GM21367 (cell line): Measurements from ENCODE around the gene ACSM2B.
"Not testable (repeated sequence)": the region's sequence is repeated elsewhere in the genome, so short reads cannot be mapped to it uniquely, and the experiment has no call there.

ENCODE experiments used
- ATAC-seq: cut with Tn5 transposase; IDR thresholded peaks from one replicate; pipeline ENCODE4 v1.9.1; 2021; ENCODE audit not compliant: unreplicated experiment

Gene ACSM2B

GRCh38 chr16:20538687-20539086, 37.5 kb downstream of the ACSM2B start:
- ATAC-seq = no peak

GRCh38 chr16:20538181-20538580, 38.0 kb downstream of the ACSM2B start:
- ATAC-seq = no peak

DNA sequence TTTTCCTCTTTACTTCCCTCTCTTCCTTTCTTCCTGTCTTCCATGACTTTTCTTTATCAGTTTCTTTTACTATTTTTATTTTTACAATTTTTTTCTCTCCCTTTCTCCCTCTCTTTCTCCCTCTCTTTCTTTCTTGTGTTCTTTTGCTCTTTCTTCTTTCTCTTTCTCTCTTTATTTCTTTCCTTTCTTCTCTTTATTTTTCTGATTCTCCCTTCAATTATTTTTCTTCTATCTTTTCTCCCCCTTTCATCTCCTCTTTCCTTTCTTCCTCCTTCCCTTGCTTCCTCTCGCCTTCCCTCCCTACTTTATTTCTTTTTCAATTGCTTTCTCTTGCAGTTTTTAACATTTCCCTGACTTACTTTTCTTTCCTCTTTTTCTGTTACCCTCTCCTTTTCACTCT, 39.5 kb downstream of the ACSM2B start:
- not testable (repeated sequence) for ATAC-seq

GRCh38 chr16:20532284-20532792, 43.8 kb downstream of the ACSM2B start:
- not testable (repeated sequence) for ATAC-seq

DNA sequence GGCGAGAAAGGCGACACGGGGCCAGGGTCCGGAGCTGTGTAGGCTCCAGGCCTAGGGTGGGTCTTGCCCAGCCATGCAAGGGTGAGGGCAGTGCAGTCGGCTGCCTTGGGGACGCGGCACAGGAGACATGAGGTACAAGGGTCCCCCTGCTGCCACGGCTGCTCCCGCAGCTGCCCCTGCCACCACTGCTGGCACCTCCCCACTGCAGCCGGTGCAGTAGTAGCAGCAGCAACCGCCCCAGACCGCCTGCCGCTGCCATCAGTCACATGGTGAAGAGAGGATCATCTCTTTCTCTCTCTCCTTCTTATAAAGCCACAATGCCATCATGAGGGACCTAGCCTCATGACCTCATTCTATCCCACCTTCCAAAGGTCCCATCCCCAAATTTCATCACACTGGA, 44.4 kb downstream of the ACSM2B start:
- ATAC-seq = not testable (repeated sequence)

GRCh38 chr16:20520103-20520502, 56.1 kb downstream of the ACSM2B start:
- ATAC-seq = no peak

DNA sequence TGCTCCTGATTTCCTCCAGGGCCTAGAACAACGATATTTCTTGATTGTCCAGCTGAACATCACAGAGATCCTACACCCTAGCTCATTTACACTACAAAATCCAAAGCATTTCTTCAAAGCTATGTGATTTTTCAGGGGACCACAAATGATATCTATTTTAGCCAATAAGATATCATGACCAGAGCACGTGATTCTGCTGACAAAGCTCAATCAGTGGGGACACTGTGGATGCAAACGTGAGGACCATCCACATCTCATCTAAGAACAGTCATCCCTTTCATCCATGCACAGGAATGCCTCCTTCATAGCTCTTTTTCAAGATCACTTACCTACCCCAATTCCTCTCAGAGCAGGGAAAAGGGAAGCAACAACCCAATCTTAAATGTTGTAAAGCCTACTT, 56.9 kb downstream of the ACSM2B start:
- no peak for ATAC-seq

DNA sequence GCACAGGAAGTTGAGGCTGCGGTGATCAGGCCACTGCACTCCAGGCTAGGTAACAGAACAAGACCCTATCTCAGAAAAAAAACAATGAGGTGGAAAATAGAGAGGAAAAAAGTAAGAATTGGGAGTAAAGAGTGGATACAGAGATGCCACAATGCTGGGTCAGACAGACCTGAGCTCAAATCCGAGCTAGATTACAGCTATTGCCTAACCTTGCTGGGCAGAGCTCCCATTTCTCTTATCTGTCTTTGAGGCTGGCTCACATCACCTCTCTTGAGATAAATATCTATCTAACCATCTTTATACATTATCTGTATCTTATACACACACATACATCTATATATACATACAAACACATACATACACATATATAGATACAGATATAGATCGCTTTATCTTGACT, 59.0 kb downstream of the ACSM2B start:
- ATAC-seq = no peak

DNA sequence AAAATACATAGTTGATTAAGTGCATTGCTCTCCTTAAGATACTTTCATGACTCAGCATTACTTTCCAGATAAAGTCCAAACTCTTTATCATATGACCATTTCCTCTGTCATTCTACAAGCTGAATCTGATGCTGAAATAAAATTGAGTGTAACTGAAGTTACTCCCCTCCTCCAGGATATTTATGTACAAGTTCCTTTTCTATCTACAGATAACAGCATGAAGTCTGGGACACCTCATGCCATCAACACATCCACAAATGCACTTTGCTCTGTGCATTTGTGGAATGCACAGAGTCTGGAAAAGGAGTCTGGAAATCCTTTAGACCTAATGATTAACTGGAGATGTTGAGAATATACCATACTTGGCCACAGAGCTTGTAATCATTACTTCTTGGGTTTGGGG, 60.5 kb downstream of the ACSM2B start:
- no peak for ATAC-seq

GRCh38 chr16:20510323-20510722, 65.8 kb downstream of the ACSM2B start:
- ATAC-seq = no peak

DNA sequence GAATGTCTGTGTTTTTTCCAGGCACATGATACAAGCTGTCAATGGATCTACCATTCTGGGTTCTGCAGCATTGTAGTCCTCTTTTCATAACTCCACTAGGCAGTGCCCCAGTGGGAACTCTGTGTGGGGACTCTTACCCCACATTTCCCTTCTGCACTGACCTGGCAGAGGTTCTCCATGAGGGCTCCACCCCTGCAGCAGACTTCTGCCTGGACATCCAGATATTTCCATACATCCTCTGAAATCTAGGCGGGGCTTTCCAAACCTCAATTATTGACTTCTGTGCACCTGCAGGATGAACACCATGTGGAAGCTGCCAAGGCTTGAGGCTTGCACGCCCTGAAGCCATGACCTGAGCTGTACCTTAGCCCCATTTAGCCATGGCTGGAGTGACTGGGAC, 68.9 kb downstream of the ACSM2B start:
- no peak for ATAC-seq

- no peak for ATAC-seq
Observed at GRCh38 chr16:20504418-20504817, 71.7 kb downstream of the ACSM2B start.

- not testable (repeated sequence) for ATAC-seq
Observed at GRCh38 chr16:20491448-20491847, 84.7 kb downstream of the ACSM2B start.

- ATAC-seq = not testable (repeated sequence)
Observed at GRCh38 chr16:20490994-20491393, 85.2 kb downstream of the ACSM2B start.
